GM12892 (cell line): ENCODE data around the gene CANX.

Source experiments
- POLR2AphosphoS5 ChIP-seq: IDR thresholded peaks from 2 replicates; pipeline ENCODE4 v1.6.1; 2011; ENCODE audit warnings: low read depth, low read length, control low read depth
- TAF1 ChIP-seq: IDR thresholded peaks from 2 replicates; pipeline ENCODE4 v1.6.1; 2011; ENCODE audit warnings: low read depth, mild to moderate bottlenecking, control low read depth, low read length, borderline replicate concordance

GRCh38 chr5:179724163-179724562, 25.4 kb downstream of the CANX start:
- TF ChIP-seq POLR2AphosphoS5, result no peak
- TF ChIP-seq TAF1, result no peak
